OCI-LY3 (cell line): ENCODE measurements around the gene LITAFD.
"Not testable (repeated sequence)": the region's sequence is repeated elsewhere in the genome, so short reads cannot be mapped to it uniquely, and the experiment has no call there.

Experiments
- CTCF ChIP-seq: fragments of 200-600, 300-600 bp; sonication (generic); IDR thresholded peaks from 2 replicates; pipeline ENCODE4 v1.5.1; 2014; ENCODE audit warnings: antibody characterized with exemption, low read length, low read depth
- EZH2phosphoT487 ChIP-seq: fragments of 200-600 bp; shearing (Covaris generic); IDR thresholded peaks from 2 replicates; pipeline ENCODE4 v1.6.1; 2018; ENCODE audit warnings: antibody characterized with exemption, mixed run types, low read depth

- TF ChIP-seq CTCF, EZH2phosphoT487: not testable (repeated sequence)
Observed at GRCh38 chr16:8837594-8837993, 44.6 kb upstream of the LITAFD start.
